GM23248 (cell line): ENCODE measurements around the gene LBHD2. TPM values are rescaled to one million over a fixed set of nuclear protein-coding genes. Genes with fewer than 3 reads are reported as not detected.

Source experiments
- DNase-seq: peaks from one replicate; pipeline ENCODE4 v3.0.0-alpha.2; 2015
- H2AFZ ChIP-seq: fragments of 200-600 bp; sonication (generic); 2 replicates; pipeline ENCODE4 v1.6.1; 2016; ENCODE audit warnings: antibody characterized with exemption
- H3F3A ChIP-seq: fragments of 200-600 bp; sonication (generic); 2 replicates; pipeline ENCODE4 v1.6.1; 2016; ENCODE audit warnings: mild to moderate bottlenecking, antibody characterized with exemption, mixed run types; ENCODE audit not compliant: insufficient read depth
- H3K27ac ChIP-seq: fragments of 200-600 bp; sonication (generic); 2 replicates; pipeline ENCODE4 v1.5.1; 2016; ENCODE audit warnings: mild to moderate bottlenecking
- H3K27me3 ChIP-seq: fragments of 200-600 bp; sonication (generic); replicated peaks from 2 replicates; pipeline ENCODE4 v1.6.1; 2016; ENCODE audit warnings: mild to moderate bottlenecking; ENCODE audit not compliant: insufficient read depth
- H3K36me3 ChIP-seq: fragments of 200-600 bp; sonication (generic); 2 replicates; pipeline ENCODE4 v1.6.1; 2016; ENCODE audit warnings: low read depth, mild to moderate bottlenecking
- H3K4me1 ChIP-seq: fragments of 200-600 bp; sonication (generic); 2 replicates; pipeline ENCODE4 v1.6.1; 2016; ENCODE audit warnings: mild to moderate bottlenecking; ENCODE audit not compliant: insufficient read depth
- H3K4me2 ChIP-seq: fragments of 200-600 bp; sonication (generic); one replicate; pipeline ENCODE4 v1.6.1; 2016; ENCODE audit warnings: mild to moderate bottlenecking; ENCODE audit not compliant: unreplicated experiment
- H3K4me3 ChIP-seq: fragments of 200-600 bp; sonication (generic); 2 replicates; pipeline ENCODE4 v1.5.1; 2016; ENCODE audit warnings: mild to moderate bottlenecking
- H3K79me2 ChIP-seq: fragments of 200-600 bp; sonication (generic); 2 replicates; pipeline ENCODE4 v1.6.1; 2016; ENCODE audit warnings: mild to moderate bottlenecking; ENCODE audit not compliant: insufficient read depth
- H3K9ac ChIP-seq: fragments of 200-600 bp; sonication (generic); 2 replicates; pipeline ENCODE4 v1.6.1; 2016; ENCODE audit warnings: mild to moderate bottlenecking
- H3K9me2 ChIP-seq: fragments of 200-600 bp; sonication (generic); 2 replicates; pipeline ENCODE4 v1.6.1; 2016; ENCODE audit warnings: mixed run types, mild to moderate bottlenecking, moderate library complexity; ENCODE audit not compliant: insufficient read depth
- H3K9me3 ChIP-seq: fragments of 200-600 bp; sonication (generic); one replicate; pipeline ENCODE4 v1.6.1; 2017; ENCODE audit warnings: low read depth
- H4K20me1 ChIP-seq: fragments of 200-600 bp; sonication (generic); 2 replicates; pipeline ENCODE4 v1.6.0; 2016; ENCODE audit not compliant: insufficient read depth
- EZH2 ChIP-seq: fragments of 200-600 bp; sonication (generic); IDR thresholded peaks from 2 replicates; pipeline ENCODE4 v1.6.1; 2018; ENCODE audit warnings: antibody characterized with exemption, mild to moderate bottlenecking; ENCODE audit not compliant: insufficient read depth, poor library complexity, severe bottlenecking
- EZH2phosphoT487 ChIP-seq: fragments of 200-600 bp; sonication (generic); IDR thresholded peaks from 2 replicates; pipeline ENCODE4 v1.6.1; 2018; ENCODE audit warnings: antibody characterized with exemption, moderate library complexity, mild to moderate bottlenecking, low read depth; ENCODE audit not compliant: insufficient read depth
- WGBS, 2 experiments: methylation state at CpG; one replicate each; pipeline ENCODE4 v1.1.6; 2015 to 2017; ENCODE audit warnings: low lambda C conversion rate in 2 of 2, low coverage in 1 of 2; ENCODE audit errors: missing lambda C conversion rate in 2 of 2; 5-methylcytosine and 5-hydroxymethylcytosine counted together
- in situ Hi-C: fragments of 300-500 bp; cut with MboI; formaldehyde crosslinking; loops from 2 replicates; pipeline ENCODE4 v1.15.0; 2020
- polyA plus RNA-seq: library from polyadenylated mRNA; unstranded; fragments of >200 nt; fragmentation: Nextera tagmentation; extraction: Ambion mirVana; gene quantifications from 2 replicates; pipeline ENCODE4 v1.2.1, GENCODE V29; 2016
- total RNA-seq: library from RNA; depleted of rRNA; stranded (reverse); fragments of >200 nt; shearing (Covaris generic); gene quantifications from 2 replicates; pipeline ENCODE4 v1.2.3, GENCODE V29; 2014

The LBHD2 gene
- total and polyA plus RNA-seq, 2 experiments from 2014 or later = not detected

DNA sequence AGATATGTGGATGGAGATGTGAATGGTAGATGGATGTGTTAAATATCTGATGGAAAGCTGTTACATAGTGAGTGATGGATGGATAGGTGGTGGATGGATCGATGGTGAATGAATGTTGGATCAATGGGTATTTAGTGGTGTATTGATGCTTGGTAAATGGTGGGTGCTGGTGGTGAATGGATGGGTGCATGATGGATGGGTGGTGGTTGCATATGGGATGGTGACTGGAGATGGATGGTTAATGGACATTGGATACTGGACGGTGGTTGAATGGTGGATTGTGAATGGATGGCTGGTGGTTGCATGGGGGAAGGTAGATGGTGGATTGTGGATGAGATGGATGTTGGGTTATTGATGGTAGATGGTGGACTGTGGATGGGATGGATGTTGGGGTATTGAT lies 2.1 kb upstream of the LBHD2 start:
- Histone ChIP-seq H3K9ac (no peak overlapping the region), H3F3A (no peaks in the 10 kb centered on the region), H3K79me2 (no peaks in the 10 kb centered on the region), H3K27ac (no peak overlapping the region), H3K36me3 (no peaks in the 10 kb centered on the region), H4K20me1 (no peaks in the 10 kb centered on the region), H3K9me2 (no peaks in the 10 kb centered on the region), H2AFZ (no peak overlapping the region), H3K4me2 (no peak overlapping the region), H3K27me3 (peaks cover 6% of the 10 kb centered on the region; the same call in 1 of the 2 replicates), H3K4me3 (no peak overlapping the region), H3K4me1 (no peaks in the 10 kb centered on the region), H3K9me3 (no peaks in the 10 kb centered on the region)
- in situ Hi-C loops = loop anchor here (10.0 kb wide), 1 partner anchor 203 kb away; no protein-coding TSS in a partner anchor
- 90 to 95% methylated on average over 2 of the region's 2 CpGs for WGBS, 2 experiments
- no peak for TF ChIP-seq EZH2phosphoT487
- no peak for TF ChIP-seq EZH2
- DNase-seq = no peak

- Histone ChIP-seq H3K4me2 (no peak overlapping the region), H3K4me1 (no peaks in the 10 kb centered on the region), H3K36me3 (no peaks in the 10 kb centered on the region), H3K4me3 (no peak overlapping the region), H3K9me3 (no peaks in the 10 kb centered on the region), H2AFZ (no peak overlapping the region), H3K9me2 (no peaks in the 10 kb centered on the region), H3K27me3 (peaks cover 6% of the 10 kb centered on the region; the same call in 1 of the 2 replicates), H4K20me1 (no peaks in the 10 kb centered on the region), H3K79me2 (no peaks in the 10 kb centered on the region), H3K9ac (no peak overlapping the region), H3K27ac (no peak overlapping the region), H3F3A (no peaks in the 10 kb centered on the region)
- TF ChIP-seq EZH2 (no peak), EZH2phosphoT487 (no peak)
- peak; percentile 30 for DNase-seq
- WGBS, 2 experiments = 54 to 60% methylated on average over 21 to 24 of the region's 24 CpGs
- in situ Hi-C loops = loop anchor here (10.0 kb wide), 1 partner anchor 199 kb away; no protein-coding TSS in a partner anchor
These were observed 1.4 kb downstream of the LBHD2 start for GRCh38 chr14:103085106-103086091.

DNA sequence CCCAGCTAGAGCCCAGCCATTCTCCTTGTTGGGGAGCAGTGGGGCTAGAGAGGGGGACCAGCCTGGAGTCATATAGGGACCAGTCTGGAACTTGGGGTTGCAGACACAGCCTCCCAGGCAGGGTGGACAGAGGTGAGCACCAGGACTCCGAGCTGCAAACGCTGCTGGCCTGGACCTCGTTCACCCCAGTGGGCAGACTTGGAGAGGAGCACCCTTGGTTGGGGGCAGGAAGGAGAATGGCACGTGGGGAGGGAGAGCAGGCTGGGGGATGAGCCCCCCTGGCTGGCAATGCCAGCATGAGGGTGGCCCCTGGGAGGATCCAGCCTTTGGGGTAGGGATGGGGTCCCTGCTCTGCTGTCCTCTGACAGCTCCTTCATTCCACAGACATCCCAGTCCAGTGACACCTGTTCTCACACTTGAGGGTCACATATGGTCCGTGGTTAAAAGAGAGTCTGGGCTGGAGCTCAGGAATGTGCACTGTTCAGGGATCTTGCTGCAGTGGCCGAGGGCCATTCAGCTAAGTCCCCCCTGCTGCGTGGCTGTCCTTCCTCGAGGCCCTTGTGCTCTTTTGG lies 2.8 kb downstream of the LBHD2 start:
- no peak overlapping the region for H3K27ac ChIP-seq
- H3K4me2 ChIP-seq = no peak overlapping the region
- H4K20me1 ChIP-seq = no peaks in the 10 kb centered on the region
- no peak overlapping the region for H3K9ac ChIP-seq
- no peaks in the 10 kb centered on the region for H3K9me3 ChIP-seq
- DNase-seq = no peak
- H3K9me2 ChIP-seq = no peaks in the 10 kb centered on the region
- no peak overlapping the region for H2AFZ ChIP-seq
- H3K36me3 ChIP-seq = no peaks in the 10 kb centered on the region
- no peaks in the 10 kb centered on the region for H3F3A ChIP-seq
- peaks cover 6% of the 10 kb centered on the region; the same call in 1 of the 2 replicates for H3K27me3 ChIP-seq
- no peak overlapping the region for H3K4me3 ChIP-seq
- in situ Hi-C loops = loop anchor here (10.0 kb wide), 1 partner anchor 198 kb away; no protein-coding TSS in a partner anchor
- H3K79me2 ChIP-seq = no peaks in the 10 kb centered on the region
- TF ChIP-seq EZH2phosphoT487 = no peak
- TF ChIP-seq EZH2 = no peak
- H3K4me1 ChIP-seq = no peaks in the 10 kb centered on the region
- WGBS, 2 experiments = 61 to 68% methylated on average over 8 of the region's 8 CpGs

GRCh38 chr14:103087343-103087835 lies 3.4 kb downstream of the LBHD2 start:
- Histone ChIP-seq H3K9me2 (no peaks in the 10 kb centered on the region), H3K4me3 (no peak overlapping the region), H3K9ac (no peak overlapping the region), H3K79me2 (no peaks in the 10 kb centered on the region), H3K4me2 (no peak overlapping the region), H3K4me1 (no peaks in the 10 kb centered on the region), H3K27me3 (peaks cover 6% of the 10 kb centered on the region; the same call in 1 of the 2 replicates), H3K9me3 (no peaks in the 10 kb centered on the region), H2AFZ (no peak overlapping the region), H3K36me3 (no peaks in the 10 kb centered on the region), H4K20me1 (no peaks in the 10 kb centered on the region), H3K27ac (no peak overlapping the region), H3F3A (no peaks in the 10 kb centered on the region)
- WGBS, 2 experiments = 75 to 79% methylated on average over 12 to 13 of the region's 13 CpGs
- in situ Hi-C loops = loop anchor here (10.0 kb wide), 1 partner anchor 197 kb away; no protein-coding TSS in a partner anchor
- no peak for DNase-seq
- TF ChIP-seq EZH2phosphoT487 = no peak
- TF ChIP-seq EZH2 = no peak
